NCI-H1048 (cell line): ENCODE results near the gene WDR82.

Experiments used
- DNase-seq: peaks from one replicate; lab custom pipeline; 2025; lab: John Stamatoyannopoulos, UW

Gene WDR82

DNA sequence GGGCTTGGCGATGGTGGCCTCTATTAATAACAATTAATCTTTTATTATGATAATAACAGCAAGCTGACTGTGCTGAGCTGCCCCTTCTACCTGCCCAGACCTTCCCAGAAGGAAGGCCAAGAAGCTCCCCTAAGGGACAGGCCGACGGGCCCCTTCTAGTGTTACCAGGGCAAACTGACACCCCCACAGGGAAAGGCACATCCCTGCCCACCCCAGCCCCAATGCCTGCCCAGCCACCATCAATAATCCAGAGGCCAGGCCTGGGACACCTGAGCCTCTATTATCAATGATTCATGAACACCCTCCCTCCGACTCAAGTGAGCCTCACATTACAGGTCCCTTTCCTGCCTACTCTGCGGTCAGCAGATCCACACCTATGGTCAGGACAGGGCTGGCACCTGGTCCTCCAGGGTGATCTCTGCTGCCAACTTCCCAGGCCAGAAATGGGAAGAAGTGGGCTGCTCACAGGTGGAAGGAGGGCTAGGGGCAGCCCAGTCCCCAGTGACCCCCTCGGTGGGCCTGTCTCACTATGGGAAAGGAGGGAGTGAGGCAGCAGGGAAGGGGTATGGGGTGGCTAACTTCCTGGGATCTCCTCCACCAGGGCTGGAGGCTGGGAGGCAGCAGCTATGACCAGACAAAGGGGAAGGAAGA is 41.3 kb downstream of the WDR82 start:
- DNase-seq: no peak

- no peak for DNase-seq
Measured at GRCh38 chr3:52236424-52236886, 42.0 kb downstream of the WDR82 start.

DNA sequence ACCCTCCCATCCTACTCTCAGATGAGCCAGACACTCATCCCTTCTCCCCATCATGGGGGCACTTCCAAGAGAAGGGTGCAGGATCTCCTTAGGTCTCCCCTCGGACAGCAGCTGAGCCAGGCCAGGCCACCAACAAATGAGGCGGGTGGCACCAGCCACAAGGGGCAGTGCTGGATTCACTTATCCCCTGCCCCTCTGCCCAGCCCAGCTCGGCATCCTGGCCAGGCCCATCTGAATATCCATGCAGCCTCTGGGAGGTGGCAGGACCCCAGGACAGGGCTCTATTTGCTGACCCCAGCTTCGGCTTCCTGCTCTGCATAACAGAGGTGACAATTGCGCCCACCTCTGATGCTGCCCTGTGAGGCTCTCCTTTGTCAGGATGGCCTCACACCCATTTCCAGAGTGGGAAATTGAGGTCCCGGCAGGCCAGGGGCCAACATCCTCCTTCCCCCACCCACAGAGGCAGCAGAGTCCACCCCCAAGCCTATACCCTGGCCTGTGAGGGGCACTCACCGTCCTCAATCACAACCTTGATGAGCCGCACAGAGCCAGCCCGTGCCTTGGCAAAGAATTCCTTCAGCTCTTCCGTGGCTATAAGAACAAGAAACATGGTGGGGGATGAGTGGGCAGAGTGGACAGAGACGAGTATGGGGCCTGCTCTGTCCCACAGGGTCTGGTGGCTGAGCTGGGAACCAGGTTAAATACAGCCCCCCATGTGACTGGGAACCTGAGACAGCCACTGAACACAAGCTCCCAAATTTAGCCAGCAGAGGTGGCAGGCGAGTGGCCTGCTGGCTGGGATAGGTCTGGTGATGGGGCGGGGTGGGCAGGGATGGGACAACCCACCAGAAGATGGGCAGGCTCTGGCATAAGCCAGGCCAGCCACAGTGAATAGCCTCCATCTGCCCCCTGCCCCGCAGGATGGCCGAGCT is 43.7 kb downstream of the WDR82 start:
- DNase-seq: no peak

DNA sequence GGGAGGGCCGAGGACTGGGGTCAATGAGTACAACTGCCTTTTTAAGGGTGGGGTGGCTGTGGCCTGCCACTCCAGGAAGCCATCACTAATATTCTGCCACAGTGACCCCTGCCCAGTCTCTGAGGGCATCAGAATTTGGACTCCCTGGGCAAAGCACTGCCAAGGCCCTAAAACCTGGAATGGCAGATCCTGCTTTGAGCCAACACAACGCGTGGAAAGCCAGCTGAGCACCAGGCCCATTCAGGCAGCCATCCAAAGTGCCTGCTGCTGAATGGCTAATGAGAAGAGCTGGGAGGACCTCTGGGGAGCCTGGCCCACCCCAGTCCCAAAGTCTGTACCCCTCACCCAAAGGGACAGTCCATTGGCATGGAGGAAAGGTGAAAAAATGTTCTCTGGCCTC is 44.5 kb downstream of the WDR82 start:
- no peak for DNase-seq

GRCh38 chr3:52233108-52233591 is 45.3 kb downstream of the WDR82 start:
- DNase-seq: no peak

- DNase-seq: no peak
Measured at GRCh38 chr3:52232279-52233107, 46.0 kb downstream of the WDR82 start.

- peak; percentile 19 for DNase-seq
Measured at GRCh38 chr3:52231502-52232278, 46.8 kb downstream of the WDR82 start.

GRCh38 chr3:52230889-52231499 is 47.5 kb downstream of the WDR82 start:
- DNase-seq: no peak

DNA sequence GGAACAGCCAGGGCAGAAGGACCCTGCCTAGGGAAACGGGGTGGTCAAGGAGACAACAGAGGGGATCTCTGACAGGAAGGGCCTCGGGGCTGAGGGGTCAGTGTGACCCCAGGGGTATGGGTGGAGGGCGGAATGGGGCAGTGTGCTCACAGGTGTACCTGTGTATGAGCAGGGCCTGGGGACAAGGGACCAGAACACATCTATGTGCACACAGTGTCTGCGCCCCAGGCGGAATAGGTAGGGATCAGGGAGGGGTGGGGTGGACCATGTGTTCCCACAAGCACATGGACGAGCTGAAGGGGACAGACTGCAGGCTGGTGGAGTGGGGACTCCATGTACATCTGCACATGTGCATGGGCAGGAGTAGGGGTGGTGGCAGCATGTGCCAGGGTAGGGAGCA is 48.0 kb downstream of the WDR82 start:
- no peak for DNase-seq

DNA sequence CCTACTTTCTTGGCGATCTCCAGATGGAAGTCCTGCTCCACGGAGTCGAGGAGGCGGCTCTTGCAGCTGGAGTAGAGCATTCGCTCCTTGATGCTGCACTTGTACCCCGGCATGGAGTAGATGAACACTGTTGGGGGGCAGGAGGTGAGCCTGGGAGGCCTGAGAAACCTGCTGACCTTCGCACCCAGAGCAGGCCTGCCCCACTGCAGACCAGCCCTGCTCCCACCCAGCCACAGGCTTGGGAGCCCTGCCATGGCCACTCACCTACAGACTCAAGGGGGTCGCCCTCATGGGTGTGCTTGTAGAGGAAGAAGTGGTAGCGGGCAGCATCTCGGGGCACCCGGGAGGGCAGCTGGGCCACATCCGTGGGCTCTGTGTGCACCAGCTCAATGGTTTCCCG is 48.8 kb downstream of the WDR82 start:
- no peak for DNase-seq

- DNase-seq: no peak
Measured at GRCh38 chr3:52228751-52229291, 49.6 kb downstream of the WDR82 start.

DNA sequence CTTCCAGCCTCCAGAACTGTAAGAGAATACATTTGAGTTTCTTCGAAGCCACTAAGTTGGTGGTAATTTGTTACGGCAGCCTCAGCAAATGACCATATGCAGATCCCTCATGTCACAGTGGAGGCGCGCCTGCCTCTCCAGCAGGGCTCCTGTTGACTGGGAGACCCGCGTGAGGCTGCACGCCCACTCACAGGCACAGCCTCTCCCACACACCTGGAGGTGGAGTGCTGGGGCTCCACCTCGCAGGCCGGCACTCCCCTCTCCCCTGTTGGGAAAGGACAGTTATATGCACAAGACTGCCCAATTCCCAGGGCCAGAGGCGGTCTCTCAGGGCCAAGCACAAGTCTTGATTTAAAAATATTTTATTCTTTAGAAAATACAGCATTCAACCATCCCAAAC is 50.2 kb downstream of the WDR82 start:
- DNase-seq: no peak

- no peak for DNase-seq
Measured at GRCh38 chr3:52227766-52228165, 50.7 kb downstream of the WDR82 start.

- DNase-seq: no peak
Measured at GRCh38 chr3:52227117-52227516, 51.3 kb downstream of the WDR82 start.

DNA sequence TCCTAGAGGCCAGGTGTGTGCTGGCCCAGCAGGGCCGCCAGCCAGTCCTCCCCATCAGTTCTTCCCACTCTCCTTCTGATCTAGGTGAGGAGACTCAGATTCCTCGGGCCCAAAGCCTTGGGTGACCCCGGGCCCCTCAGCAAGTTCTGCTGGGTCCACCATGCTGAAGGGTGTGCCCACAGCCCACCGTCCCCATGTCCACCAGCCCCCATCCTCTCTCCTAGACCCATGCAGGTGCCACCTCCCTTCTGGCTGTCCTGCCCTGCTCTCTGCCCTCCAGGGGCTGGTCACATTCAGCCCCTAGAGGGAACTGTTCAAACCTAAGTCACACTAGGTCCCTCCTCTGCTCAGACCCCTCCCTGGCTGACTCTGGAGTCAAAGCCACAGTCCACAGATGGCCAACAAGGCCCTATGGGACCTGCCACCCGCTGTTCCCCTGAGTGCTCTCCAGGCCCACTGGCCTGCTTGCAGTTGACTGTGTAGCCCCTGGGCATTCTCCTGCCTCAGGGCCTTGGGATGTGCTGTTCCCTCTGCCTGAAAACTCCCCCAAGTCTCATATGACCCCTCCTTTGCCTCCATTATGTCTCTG is 52.1 kb downstream of the WDR82 start:
- DNase-seq: no peak

- no peak for DNase-seq
Measured at GRCh38 chr3:52225452-52226228, 52.8 kb downstream of the WDR82 start, which contains the start of gene TLR9. TLR9 (minus strand) TSS chr3:52225645; CDS start chr3:52225529, 116 bp downstream.

GRCh38 chr3:52223449-52224408 is 54.7 kb downstream of the WDR82 start:
- no peak for DNase-seq
